CD4-positive, alpha-beta memory T cell (primary cell): Measurements from ENCODE around the gene NRCAM. TPM values are rescaled to one million over a fixed set of nuclear protein-coding genes. Genes with fewer than 3 reads are reported as not detected.
"Not testable (repeated sequence)": the region's sequence is repeated elsewhere in the genome, so short reads cannot be mapped to it uniquely, and the experiment has no call there.

Experiments
- CTCF ChIA-PET: fragments of 350-600 bp; sonication (Branson Sonifier 250); formaldehyde crosslinking; loops from one replicate; lab custom pipeline; 2021; ENCODE audit warnings: inconsistent platforms; ENCODE audit not compliant: partially characterized antibody; lab: Charles Lee
- POLR2A ChIA-PET: fragments of 350-600 bp; sonication (Branson Sonifier 250); formaldehyde crosslinking; loops from one replicate; lab custom pipeline; 2021; ENCODE audit not compliant: partially characterized antibody; lab: Charles Lee
- DNase-seq, 5 donors: peaks; one replicate each; pipeline versions ENCODE4 v3.0.0 to v3.0.0-alpha.2; 2020 to 2022; ENCODE audit warnings: mixed read lengths in 1 of 5
- H3K27ac ChIP-seq: one replicate; pipeline ENCODE4 v1.7.0; 2013; ENCODE audit warnings: low read depth, low read length
- H3K27me3 ChIP-seq: 2 replicates; pipeline ENCODE4 v1.7.0; 2013; ENCODE audit warnings: mild to moderate bottlenecking, low read length, moderate library complexity; ENCODE audit not compliant: insufficient read depth
- H3K36me3 ChIP-seq: 2 replicates; pipeline ENCODE4 v1.7.0; 2013; ENCODE audit warnings: mild to moderate bottlenecking, low read length, moderate library complexity; ENCODE audit not compliant: insufficient read depth
- H3K4me1 ChIP-seq: 2 replicates; pipeline ENCODE4 v1.7.0; 2013; ENCODE audit warnings: mild to moderate bottlenecking, low read length, moderate library complexity; ENCODE audit not compliant: insufficient read depth
- H3K4me3 ChIP-seq, 2 donors: one replicate each; pipeline ENCODE4 v1.7.0; 2013; ENCODE audit warnings: low read length in 2 of 2, mild to moderate bottlenecking in 1 of 2
- H3K9me3 ChIP-seq, 2 donors: one replicate each; pipeline ENCODE4 v1.7.0; 2013; ENCODE audit warnings: low read length in 2 of 2, control low read depth in 1 of 2; ENCODE audit not compliant: control insufficient read depth in 1 of 2
- H3K27ac Mint-ChIP-seq, 7 donors: one replicate each; pipeline ENCODE4 v1.8.0; 2020 to 2021; ENCODE audit warnings: mixed read lengths in 7 of 7, mild to moderate bottlenecking in 6 of 7, inconsistent platforms in 3 of 7, moderate library complexity in 3 of 7
- H3K27me3 Mint-ChIP-seq, 2 donors: one replicate each; pipeline ENCODE4 v1.8.0; 2020 to 2021; ENCODE audit warnings: mixed read lengths in 2 of 2
- H3K36me3 Mint-ChIP-seq, 2 donors: one replicate each; pipeline ENCODE4 v1.8.0; 2020 to 2021; ENCODE audit warnings: mixed read lengths in 2 of 2, inconsistent platforms in 1 of 2, mild to moderate bottlenecking in 1 of 2
- H3K4me1 Mint-ChIP-seq, 4 donors: one replicate each; pipeline ENCODE4 v1.8.0; 2020 to 2021; ENCODE audit warnings: mixed read lengths in 4 of 4, mild to moderate bottlenecking in 1 of 4
- H3K4me3 Mint-ChIP-seq, 8 donors: one replicate each; pipeline ENCODE4 v1.8.0; 2020 to 2021; ENCODE audit warnings: mixed read lengths in 8 of 8, mild to moderate bottlenecking in 7 of 8, moderate library complexity in 6 of 8, inconsistent platforms in 3 of 8
- H3K9me3 Mint-ChIP-seq, 8 donors: one replicate each; pipeline ENCODE4 v1.8.0; 2020 to 2021; ENCODE audit warnings: mixed read lengths in 8 of 8, mild to moderate bottlenecking in 5 of 8, inconsistent platforms in 3 of 8, moderate library complexity in 1 of 8
- intact Hi-C: fragments of 100-400 bp; cut with micrococcal nuclease; formaldehyde crosslinking; loops from one replicate; pipeline ENCODE4 v1.15.1; 2023
- polyA plus RNA-seq, 2 donors: library from polyadenylated mRNA; unstranded; fragments of 300-500 nt; fragmentation: Illumina TruSeq; gene quantifications; one replicate each; pipeline ENCODE4 v1.2.3, GENCODE V29; 2021
- total RNA-seq, 2 experiments: library from RNA; stranded (reverse); gene quantifications; one replicate each; pipeline ENCODE4 v1.2.3, GENCODE V29; 2021

NRCAM gene
- total and polyA plus RNA-seq, 4 experiments from 2014 or later, result 0.22 to 0.41 (median 0.32) TPM; not detected in 1

DNA sequence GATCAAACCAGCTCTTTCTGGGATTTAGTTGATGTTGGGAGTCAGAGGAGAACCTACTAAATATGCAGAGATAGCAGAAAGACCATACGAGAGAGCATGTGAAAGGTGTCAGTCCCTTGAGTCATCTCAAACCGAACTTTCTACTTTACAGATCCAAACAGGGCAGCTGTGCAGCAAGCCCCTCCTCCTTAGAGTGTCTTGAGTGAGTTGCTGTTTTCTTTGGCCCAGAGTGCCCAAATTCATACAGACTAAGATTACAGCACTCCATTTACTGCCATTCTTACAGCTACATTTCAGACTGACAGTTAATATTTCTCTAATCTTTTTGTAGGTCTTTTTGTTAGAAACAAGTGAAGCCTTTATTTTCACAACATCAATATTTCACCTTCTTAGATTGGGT, 53.4 kb downstream of the NRCAM start:
- ChIA-PET POLR2A (no interaction called here), CTCF (no interaction called here)
- Histone ChIP-seq H3K4me3 (no peak overlapping the region), H3K36me3 (no peaks in the 10 kb centered on the region), H3K27ac (no peak overlapping the region), H3K27me3 (no peaks in the 10 kb centered on the region), H3K4me1 (no peaks in the 10 kb centered on the region), H3K9me3 (no peaks in the 10 kb centered on the region)
- Mint-ChIP-seq H3K4me3 (no peak overlapping the region), H3K27ac (no peak overlapping the region), H3K36me3 (no peaks in the 10 kb centered on the region), H3K9me3 (peaks cover 0 to 3% (median 0%) of the 10 kb centered on the region in 8 donors), H3K27me3 (peaks cover 5 to 6% of the 10 kb centered on the region in 2 donors), H3K4me1 (no peaks in the 10 kb centered on the region)
- DNase-seq, result no peak
- intact Hi-C loops, result no loop called here

GRCh38 chr7:108396080-108396479, 60.2 kb downstream of the NRCAM start:
- H3K36me3 ChIP-seq, result no peaks in the 10 kb centered on the region
- no peaks in the 10 kb centered on the region for H3K4me1 Mint-ChIP-seq
- intact Hi-C loops, result no loop called here
- no peak overlapping the region for H3K4me3 Mint-ChIP-seq
- no peak overlapping the region for H3K27ac ChIP-seq
- no peaks in the 10 kb centered on the region for H3K36me3 Mint-ChIP-seq
- no peak for DNase-seq
- peaks cover 9 to 14% of the 10 kb centered on the region in 2 donors for H3K27me3 Mint-ChIP-seq
- POLR2A ChIA-PET, result no interaction called here
- H3K27me3 ChIP-seq, result no peaks in the 10 kb centered on the region
- peaks cover 0 to 5% (median 0%) of the 10 kb centered on the region in 8 donors for H3K9me3 Mint-ChIP-seq
- no peak overlapping the region for H3K27ac Mint-ChIP-seq
- CTCF ChIA-PET, result no interaction called here
- no peaks in the 10 kb centered on the region for H3K9me3 ChIP-seq
- no peaks in the 10 kb centered on the region for H3K4me1 ChIP-seq
- no peak overlapping the region for H3K4me3 ChIP-seq

DNA sequence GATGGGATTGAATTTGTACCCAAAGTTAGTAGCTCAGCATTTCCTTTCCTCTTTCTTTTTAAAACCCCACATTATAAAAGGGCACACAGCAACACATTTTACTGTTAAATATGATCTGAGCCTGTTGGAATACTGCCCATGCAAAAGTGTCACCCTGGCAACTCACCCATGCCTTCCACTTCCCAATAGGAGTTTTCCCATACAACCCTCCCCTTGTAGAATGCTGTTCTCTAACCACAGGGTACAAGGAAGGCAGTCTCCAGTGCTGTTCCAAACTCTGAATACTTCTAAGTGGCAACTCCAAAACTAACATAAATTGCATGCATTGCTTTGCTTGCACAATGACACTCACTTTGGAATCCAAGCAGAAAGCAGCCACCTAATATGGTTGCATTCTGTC, 60.8 kb downstream of the NRCAM start:
- intact Hi-C loops, result no loop called here
- no peaks in the 10 kb centered on the region for H3K4me1 Mint-ChIP-seq
- Histone ChIP-seq H3K27ac (no peak overlapping the region), H3K4me1 (no peaks in the 10 kb centered on the region), H3K9me3 (no peaks in the 10 kb centered on the region), H3K36me3 (no peaks in the 10 kb centered on the region), H3K4me3 (no peak overlapping the region), H3K27me3 (no peaks in the 10 kb centered on the region)
- ChIA-PET CTCF (no interaction called here), POLR2A (no interaction called here)
- H3K36me3 Mint-ChIP-seq, result no peaks in the 10 kb centered on the region
- no peak for DNase-seq
- H3K27ac Mint-ChIP-seq, result no peak overlapping the region
- H3K9me3 Mint-ChIP-seq, result peaks cover 0 to 6% (median 0%) of the 10 kb centered on the region in 8 donors
- H3K4me3 Mint-ChIP-seq, result no peak overlapping the region
- H3K27me3 Mint-ChIP-seq, result peaks cover 9 to 14% of the 10 kb centered on the region in 2 donors

DNA sequence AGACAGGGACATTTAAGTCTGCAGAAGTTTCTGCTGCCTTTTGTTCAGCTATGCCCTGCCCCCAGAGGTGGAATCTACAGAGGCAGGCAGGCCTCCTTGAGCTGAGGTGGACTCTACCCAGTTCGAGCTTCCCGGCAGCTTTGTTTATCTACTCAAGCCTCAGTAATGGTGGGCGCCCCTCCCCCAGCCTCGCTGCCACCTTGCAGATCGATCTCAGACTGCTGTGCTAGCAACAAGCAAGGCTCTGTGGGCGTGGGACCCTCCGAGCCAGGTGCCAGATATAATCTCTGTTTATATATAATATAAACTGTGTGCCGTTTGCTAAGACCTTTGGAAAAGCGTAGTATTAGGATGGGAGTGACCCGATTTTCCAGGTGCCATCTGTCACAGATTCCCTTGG, 63.1 kb downstream of the NRCAM start:
- H3K36me3 ChIP-seq, DNase-seq, H3K4me3 ChIP-seq, H3K9me3 Mint-ChIP-seq, H3K4me1 ChIP-seq, H3K27ac Mint-ChIP-seq, POLR2A ChIA-PET, H3K4me1 Mint-ChIP-seq, CTCF ChIA-PET, H3K36me3 Mint-ChIP-seq, intact Hi-C loops, H3K27me3 Mint-ChIP-seq, H3K27me3 ChIP-seq, H3K27ac ChIP-seq, H3K4me3 Mint-ChIP-seq, H3K9me3 ChIP-seq: not testable (repeated sequence)

GRCh38 chr7:108387686-108388085, 68.5 kb downstream of the NRCAM start:
- POLR2A ChIA-PET, DNase-seq, H3K9me3 Mint-ChIP-seq, H3K27ac Mint-ChIP-seq, H3K4me1 ChIP-seq, H3K27me3 Mint-ChIP-seq, intact Hi-C loops, H3K36me3 ChIP-seq, H3K27ac ChIP-seq, H3K36me3 Mint-ChIP-seq, CTCF ChIA-PET, H3K4me3 Mint-ChIP-seq, H3K27me3 ChIP-seq, H3K9me3 ChIP-seq, H3K4me3 ChIP-seq, H3K4me1 Mint-ChIP-seq: not testable (repeated sequence)

DNA sequence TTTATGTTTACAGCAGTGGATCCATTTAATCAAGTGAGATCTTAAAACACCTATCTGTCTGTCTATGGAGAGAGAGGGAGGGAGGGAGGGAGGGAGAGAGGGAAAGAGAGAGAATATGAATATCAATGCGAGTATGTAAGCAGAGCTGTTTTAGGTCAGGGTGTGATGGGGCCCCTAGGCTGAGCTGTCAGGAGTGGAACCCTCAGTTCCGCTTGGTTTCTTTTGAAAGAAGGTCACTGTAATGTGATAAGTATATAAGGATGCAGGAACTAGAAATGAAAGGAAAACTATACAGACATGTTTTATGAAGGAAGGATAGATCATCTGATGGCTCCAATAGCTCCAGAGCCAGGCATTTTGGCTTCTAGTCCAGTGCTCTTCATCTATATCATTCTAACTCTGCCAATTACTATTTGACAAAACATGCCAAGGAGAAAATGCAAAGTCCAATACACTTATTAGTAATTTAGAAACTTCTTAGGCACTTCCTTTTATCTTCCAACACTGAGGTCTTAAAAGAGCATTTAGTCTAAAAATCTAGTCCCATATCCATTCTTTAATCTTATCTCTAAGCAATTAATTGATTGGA, 70.3 kb downstream of the NRCAM start:
- no peak overlapping the region for H3K4me3 Mint-ChIP-seq
- H3K9me3 ChIP-seq, result no peaks in the 10 kb centered on the region
- H3K36me3 ChIP-seq, result no peaks in the 10 kb centered on the region
- H3K36me3 Mint-ChIP-seq, result no peaks in the 10 kb centered on the region
- no peaks in the 10 kb centered on the region for H3K4me1 Mint-ChIP-seq
- H3K27ac Mint-ChIP-seq, result no peak overlapping the region
- no peaks in the 10 kb centered on the region for H3K4me1 ChIP-seq
- ChIA-PET POLR2A (no interaction called here), CTCF (no interaction called here)
- no peak overlapping the region for H3K27ac ChIP-seq
- no peak for DNase-seq
- peaks cover 0 to 2% of the 10 kb centered on the region in 2 donors for H3K27me3 Mint-ChIP-seq
- no peak overlapping the region for H3K4me3 ChIP-seq
- intact Hi-C loops, result no loop called here
- peaks cover 0 to 6% (median 1%) of the 10 kb centered on the region in 8 donors for H3K9me3 Mint-ChIP-seq
- H3K27me3 ChIP-seq, result peaks cover 3% of the 10 kb centered on the region

DNA sequence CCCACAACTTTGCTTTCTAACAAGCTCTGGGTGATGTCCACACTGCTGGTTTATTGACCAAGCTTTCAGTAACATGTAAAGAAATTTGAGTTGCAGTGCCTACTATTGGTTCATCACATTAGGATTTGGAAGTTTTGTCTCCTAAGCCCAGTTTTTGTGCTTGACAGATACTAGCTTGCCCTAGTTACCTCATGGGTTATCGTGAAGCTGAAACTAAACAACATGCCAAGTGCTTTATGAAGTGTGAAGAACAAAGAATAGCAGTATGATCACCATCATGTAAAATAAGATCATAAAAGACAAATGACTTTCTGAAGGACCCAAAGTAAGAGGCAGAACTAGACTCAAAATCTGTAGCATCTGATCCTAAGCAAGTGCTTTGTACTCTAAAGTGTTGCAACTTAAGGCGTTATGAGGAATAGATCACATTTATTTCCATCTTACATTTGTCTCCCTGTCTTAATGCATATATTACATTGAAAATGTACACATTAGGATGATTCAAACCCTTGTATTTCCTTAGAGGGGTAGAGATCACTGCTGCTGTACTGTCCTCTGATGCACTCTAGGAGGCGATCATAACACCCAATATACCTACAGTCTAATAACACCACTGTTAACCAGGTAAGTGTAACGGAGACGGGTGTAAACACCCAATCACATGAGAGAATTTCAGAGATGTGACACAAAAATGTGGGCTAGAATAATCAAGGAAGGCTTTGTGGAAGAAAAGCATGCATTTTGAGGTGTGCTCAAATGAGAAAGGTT, 71.3 kb downstream of the NRCAM start:
- Mint-ChIP-seq H3K36me3 (no peaks in the 10 kb centered on the region), H3K4me1 (no peaks in the 10 kb centered on the region), H3K9me3 (peaks cover 0 to 5% (median 0%) of the 10 kb centered on the region in 8 donors), H3K4me3 (no peak overlapping the region), H3K27me3 (peaks cover 0 to 2% of the 10 kb centered on the region in 2 donors), H3K27ac (no peak overlapping the region)
- Histone ChIP-seq H3K4me1 (no peaks in the 10 kb centered on the region), H3K9me3 (no peaks in the 10 kb centered on the region), H3K36me3 (no peaks in the 10 kb centered on the region), H3K27ac (no peak overlapping the region), H3K4me3 (no peak overlapping the region), H3K27me3 (peaks cover 3% of the 10 kb centered on the region)
- POLR2A ChIA-PET, result no interaction called here
- CTCF ChIA-PET, result no interaction called here
- intact Hi-C loops, result no loop called here
- no peak for DNase-seq
